HepG2 (cell line): ENCODE results near the gene SDHD. TPM values are rescaled to one million over a fixed set of nuclear protein-coding genes. Genes with fewer than 3 reads are reported as not detected.

Experiments
- ATAC-seq: fragments of 200-7000 bp; cut with Tn5 transposase; 3 replicates; pipeline ENCODE4 v1.9.1; 2020; ENCODE audit warnings: mild to moderate bottlenecking, moderate library complexity
- BruUV-seq: library from RNA; stranded (reverse); fragments of 400-500 nt; replicated peaks from 2 replicates; lab custom pipeline; 2021; lab: Mats Ljungman, UMichigan
- CTCF ChIA-PET: fragments of 300-600 bp; formaldehyde crosslinking; extraction: SDS; loops from one replicate; lab custom pipeline; 2021; ENCODE audit warnings: low total read pairs, inconsistent platforms, low intra/inter-chr PET ratio; lab: Yijun Ruan, JAX
- POLR2A ChIA-PET: fragments of 350-600 bp; sonication (Branson Sonifier 250); formaldehyde crosslinking; loops from one replicate; lab custom pipeline; 2020; ENCODE audit warnings: antibody characterized with exemption, inconsistent platforms; lab: Yijun Ruan, JAX
- DNase-seq: peaks from one replicate; pipeline ENCODE4 v3.0.0-alpha.2; 2015; ENCODE audit warnings: low spot score
- FAIRE-seq: peaks from 3 replicates; lab custom pipeline; 2011; peaks lifted over from hg19 to GRCh38; lab: Jason Lieb, UNC
- H2AFZ ChIP-seq: one replicate; pipeline ENCODE4 v1.6.1; 2011; ENCODE audit warnings: low read length, inconsistent platforms
- H3K27ac ChIP-seq: fragments of 300-600 bp; 3 replicates; pipeline ENCODE4 v1.8.0; 2011; ENCODE audit warnings: mixed run types, mild to moderate bottlenecking, mixed read lengths, low read length, inconsistent platforms; ENCODE audit not compliant: insufficient read depth; ENCODE audit errors: extremely low read length
- H3K27me3 ChIP-seq, 2 experiments: fragments of 200-600 bp in 1 of 2; 2 replicates in 1 of 2; 3 replicates in 1 of 2; pipeline versions ENCODE4 v1.6.0 to v1.8.0; 2011; ENCODE audit warnings: low read length in 2 of 2, mild to moderate bottlenecking in 2 of 2, moderate library complexity in 2 of 2, inconsistent platforms in 1 of 2; ENCODE audit not compliant: insufficient read depth in 2 of 2, control insufficient read depth in 1 of 2
- H3K36me3 ChIP-seq, 2 experiments: fragments of 200-600 bp in 1 of 2; replicated peaks in 1 of 2; 2 replicates in 1 of 2; 3 replicates in 1 of 2; pipeline versions ENCODE4 v1.5.1 to v1.8.0; 2011; ENCODE audit warnings: low read length in 2 of 2, inconsistent platforms in 1 of 2; ENCODE audit not compliant: insufficient read depth in 2 of 2, control insufficient read depth in 1 of 2
- H3K4me1 ChIP-seq: 2 replicates; pipeline ENCODE4 v1.5.1; 2012; ENCODE audit warnings: low read length, inconsistent platforms; ENCODE audit not compliant: insufficient read depth
- H3K4me2 ChIP-seq: 2 replicates; pipeline ENCODE4 v1.6.0; 2011; ENCODE audit warnings: low read depth, low read length, inconsistent platforms
- H3K4me3 ChIP-seq, 3 experiments: fragments of 200-600 bp in 1 of 3; sonication (generic), shearing (Covaris generic) in 1 of 3; replicated peaks in 1 of 3; 2 replicates each; pipeline ENCODE4 v1.5.1; 2011 to 2016; ENCODE audit warnings: low read length in 3 of 3, inconsistent platforms in 2 of 3, low read depth in 2 of 3, mild to moderate bottlenecking in 2 of 3, control low read depth in 1 of 3, mixed read lengths in 1 of 3; ENCODE audit not compliant: insufficient read depth in 1 of 3
- H3K79me2 ChIP-seq: one replicate; pipeline ENCODE4 v1.6.1; 2011; ENCODE audit warnings: low read length, inconsistent platforms; ENCODE audit not compliant: insufficient read depth
- H3K9ac ChIP-seq: 2 replicates; pipeline ENCODE4 v1.6.0; 2011; ENCODE audit warnings: mild to moderate bottlenecking, low read depth, low read length, inconsistent platforms; ENCODE audit not compliant: insufficient read depth
- H3K9me3 ChIP-seq: 2 replicates; pipeline ENCODE4 v1.5.1; 2012; ENCODE audit warnings: mild to moderate bottlenecking, low read length
- H4K20me1 ChIP-seq: 2 replicates; pipeline ENCODE4 v1.6.0; 2011; ENCODE audit warnings: inconsistent platforms, mild to moderate bottlenecking, low read length, moderate library complexity; ENCODE audit not compliant: insufficient read depth
- ARID5B ChIP-seq: IDR thresholded peaks from 2 replicates; pipeline ENCODE4 v1.4.0; 2020; ENCODE audit warnings: mild to moderate bottlenecking, missing genetic modification reagents
- ATRX ChIP-seq: sonication (generic); formaldehyde crosslinking; IDR thresholded peaks from 2 replicates; pipeline ENCODE4 v1.4.0; 2020; ENCODE audit warnings: missing genetic modification reagents, borderline replicate concordance
- CBX1 ChIP-seq: IDR thresholded peaks from one replicate; pipeline ENCODE4 v1.6.1; 2016; ENCODE audit warnings: antibody characterized with exemption, low read depth
- GABPA ChIP-seq, 2 experiments: IDR thresholded peaks; 2 replicates each; pipeline ENCODE4 v1.6.1; 2011 to 2016; ENCODE audit warnings: low read depth in 2 of 2, low read length in 1 of 2, missing biosample characterization in 1 of 2, missing genetic modification characterization in 1 of 2
- IKZF4 ChIP-seq: sonication (generic); formaldehyde crosslinking; IDR thresholded peaks from 2 replicates; pipeline ENCODE4 v1.5.1; 2020; ENCODE audit warnings: borderline replicate concordance, mild to moderate bottlenecking, low read depth, missing genetic modification reagents; ENCODE audit errors: not compliant biosample characterization
- MIER2 ChIP-seq: IDR thresholded peaks from 2 replicates; pipeline ENCODE4 v1.6.1; 2016; ENCODE audit warnings: missing biosample characterization, missing genetic modification reagents
- ZMAT5 ChIP-seq: sonication (generic); formaldehyde crosslinking; IDR thresholded peaks from 2 replicates; pipeline ENCODE4 v1.5.0; 2020; ENCODE audit warnings: mild to moderate bottlenecking, low read depth, missing genetic modification reagents, borderline replicate concordance
- ZNF234 ChIP-seq: sonication (generic); formaldehyde crosslinking; conservative IDR thresholded peaks from 2 replicates; pipeline ENCODE4 v1.5.1; 2020; ENCODE audit warnings: mild to moderate bottlenecking, missing genetic modification reagents
- ZNF326 ChIP-seq: sonication (generic); formaldehyde crosslinking; IDR thresholded peaks from 2 replicates; pipeline ENCODE4 v1.4.0; 2020; ENCODE audit warnings: missing genetic modification reagents, borderline replicate concordance
- ZNF841 ChIP-seq: sonication (generic); formaldehyde crosslinking; IDR thresholded peaks from 2 replicates; pipeline ENCODE4 v1.8.1; 2023; ENCODE audit warnings: missing genetic modification reagents, borderline replicate concordance
- ZXDC ChIP-seq: sonication (generic); formaldehyde crosslinking; IDR thresholded peaks from 2 replicates; pipeline ENCODE4 v1.5.0; 2020; ENCODE audit warnings: mild to moderate bottlenecking, missing genetic modification reagents
- WGBS: methylation state at CpG from one replicate; pipeline ENCODE4 v1.1.6; 2017; ENCODE audit warnings: low lambda C conversion rate; 5-methylcytosine and 5-hydroxymethylcytosine counted together
- in situ Hi-C: cut with HindIII; loops from 2 replicates; pipeline ENCODE4 v1.10.0; 2017; ENCODE audit warnings: low pct_unique_long_range_greater_than_20kb; ENCODE audit not compliant: extremely low pct_ligation_motif_present
- intact Hi-C: fragments of 100-400 bp; cut with micrococcal nuclease; formaldehyde crosslinking; loops from one replicate; pipeline ENCODE4 v1.10.0; 2022; ENCODE audit not compliant: unreplicated experiment
- polyA plus RNA-seq, 8 experiments: library from polyadenylated mRNA; depleted of rRNA in 3 of 8; stranded (reverse) in 7 of 8; unstranded in 1 of 8; fragments of >200 nt; fragmentation: Illumina TruSeq in 4 of 8; extraction: Trizol in 4 of 8; gene quantifications; 2 replicates each; pipeline versions ENCODE4 v1.2.1 to v1.2.3, GENCODE V29; 2011 to 2016; ENCODE audit warnings: low read depth in 4 of 8, missing spikeins in 1 of 8, mixed read lengths in 1 of 8; ENCODE audit not compliant: insufficient read depth in 1 of 8
- total RNA-seq, 5 experiments: library from RNA; depleted of rRNA; stranded (reverse); fragments of >200 nt; fragmentation: Illumina TruSeq; extraction: Trizol; gene quantifications; 2 replicates each; pipeline ENCODE4 v1.2.3, GENCODE V29; 2016; ENCODE audit warnings: low read depth in 1 of 5

SDHD gene
- total and polyA plus RNA-seq, 2 of the 13 experiments (the other 11 are each of a cell fraction or from before 2014, with no cell fraction given) = 117 to 123 TPM

- Histone ChIP-seq H3K27me3 (no peaks in the 10 kb centered on the region), H3K36me3 (peaks cover 7 to 62% of the 10 kb centered on the region in 2 experiments), H3K79me2 (no peaks in the 10 kb centered on the region), H3K9me3 (no peaks in the 10 kb centered on the region), H3K4me1 (no peaks in the 10 kb centered on the region), H4K20me1 (no peaks in the 10 kb centered on the region), H3K4me3 (no peak overlapping the region), H3K9ac (no peak overlapping the region), H3K27ac (no peak overlapping the region), H3K4me2 (no peak overlapping the region), H2AFZ (no peak overlapping the region)
- DNase-seq (no peak), ATAC-seq (no peak), FAIRE-seq (no peak)
- 98% methylated on average over 2 of the region's 2 CpGs for WGBS
- in situ Hi-C loops = no loop called here
- BruUV-seq = no TSS peak
- ChIA-PET CTCF (no interaction called here), POLR2A (no interaction called here)
- intact Hi-C loops = no loop called here
- no peak for TF ChIP-seq ZXDC (CRISPR knock-in tag)
- TF ChIP-seq MIER2 (CRISPR knock-in tag) = no peak
- TF ChIP-seq ZNF326 = no peak
- TF ChIP-seq ZNF234 (CRISPR knock-in tag) = no peak
- TF ChIP-seq ZMAT5 (CRISPR knock-in tag) = no peak
- no peak for TF ChIP-seq ZNF841 (CRISPR knock-in tag)
- TF ChIP-seq ATRX = no peak
- no peak for TF ChIP-seq CBX1
- no peak for TF ChIP-seq GABPA (IDR thresholded peaks at IDR 0.05; ENCODE audit: low read depth, low read length)
- TF ChIP-seq GABPA (CRISPR knock-in tag; IDR thresholded peaks at IDR 0.05; ENCODE audit: low read depth) = no peak
- no peak for TF ChIP-seq ARID5B (CRISPR knock-in tag)
- no peak for TF ChIP-seq IKZF4 (CRISPR knock-in tag)
Observed at GRCh38 chr11:112042961-112043304, 43.7 kb upstream of the SDHD start.
